HT1080 (cell line): ENCODE measurements around the gene WEE2. TPM values are rescaled to one million over a fixed set of nuclear protein-coding genes. Genes with fewer than 3 reads are reported as not detected.
"Not testable (repeated sequence)": the region's sequence is repeated elsewhere in the genome, so short reads cannot be mapped to it uniquely, and the experiment has no call there.

Source experiments
- DNase-seq: peaks from one replicate; pipeline ENCODE4 v3.0.0-alpha.2; 2015; ENCODE audit warnings: low read depth
- total RNA-seq: library from RNA; depleted of rRNA; stranded (reverse); fragments of >200 nt; shearing (Covaris generic); gene quantifications from 2 replicates; pipeline ENCODE4 v1.2.3, GENCODE V29; 2014

Gene WEE2
- total RNA-seq, 1 experiment from 2014 or later: 0.03 TPM

DNA sequence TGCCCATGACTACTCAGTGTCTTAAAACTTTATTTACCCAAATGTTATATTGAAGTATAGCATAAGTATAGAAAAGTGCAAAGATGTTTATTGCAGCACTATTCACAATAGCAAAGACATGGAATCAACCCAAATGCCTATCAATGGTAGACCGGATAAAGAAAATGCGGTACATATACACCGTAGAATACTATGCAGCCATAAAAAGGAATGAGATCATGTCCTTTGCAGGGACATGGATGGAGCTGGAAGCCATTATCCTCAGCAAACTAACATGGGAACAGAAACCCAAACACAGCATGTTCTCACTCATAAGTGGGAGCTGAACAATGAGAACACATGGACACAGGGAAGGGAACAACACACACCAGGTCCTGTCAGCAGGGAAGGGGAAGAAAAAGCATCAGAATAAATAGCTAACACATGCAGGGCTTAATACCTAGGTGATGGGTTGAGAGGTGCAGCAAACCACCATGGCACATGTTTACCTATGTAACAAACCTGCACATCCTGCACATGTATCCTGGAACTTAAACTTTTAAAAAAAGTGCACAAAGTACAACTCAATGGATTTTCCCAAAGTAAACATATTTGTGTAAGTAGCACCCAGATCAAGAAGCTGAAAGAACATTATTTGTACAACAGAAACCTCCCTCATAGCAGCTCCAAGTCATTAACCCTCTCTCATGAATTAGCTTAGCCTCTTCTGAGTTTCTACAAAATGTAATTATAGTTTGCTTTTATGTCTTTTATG lies 18.9 kb upstream of the WEE2 start:
- DNase-seq: not testable (repeated sequence)

DNA sequence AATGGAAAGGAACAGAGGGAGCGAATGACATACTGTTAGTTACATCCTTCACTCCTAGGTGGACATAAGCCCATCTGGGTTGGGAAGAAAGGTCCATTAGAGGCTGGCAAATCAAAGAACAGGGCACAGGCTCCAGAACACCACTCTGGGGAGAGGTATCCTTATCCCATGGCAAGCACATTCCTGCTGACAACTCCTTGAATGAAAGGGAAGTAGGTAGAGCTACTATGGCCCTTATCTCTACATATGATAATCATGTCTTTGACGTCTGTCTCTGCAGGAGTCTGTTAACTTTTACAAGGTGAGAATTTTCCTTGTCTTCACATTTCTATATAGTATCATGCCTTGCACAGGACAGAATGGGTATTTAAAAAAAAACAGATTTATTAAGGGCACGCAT lies 16.6 kb upstream of the WEE2 start:
- no peak for DNase-seq

GRCh38 chr7:141691961-141692360 lies 16.2 kb upstream of the WEE2 start:
- no peak for DNase-seq

DNA sequence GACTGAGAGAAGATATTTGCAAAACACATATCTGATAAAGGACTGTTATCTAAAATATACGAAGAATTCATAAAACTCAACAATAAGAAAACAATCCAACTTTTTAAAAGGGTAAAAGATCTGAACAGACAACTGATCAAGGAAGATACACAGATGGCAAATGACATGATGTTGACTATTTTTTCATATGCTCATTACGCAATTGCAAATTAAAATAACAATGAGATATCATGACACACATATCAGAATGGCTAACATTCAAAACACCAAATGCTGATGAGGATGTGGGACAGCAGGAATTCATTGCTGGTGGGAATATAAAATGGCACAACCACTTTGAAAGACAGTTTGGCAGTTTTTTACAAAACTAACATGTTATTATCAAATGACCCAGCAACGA lies 15.1 kb upstream of the WEE2 start:
- no peak for DNase-seq

DNA sequence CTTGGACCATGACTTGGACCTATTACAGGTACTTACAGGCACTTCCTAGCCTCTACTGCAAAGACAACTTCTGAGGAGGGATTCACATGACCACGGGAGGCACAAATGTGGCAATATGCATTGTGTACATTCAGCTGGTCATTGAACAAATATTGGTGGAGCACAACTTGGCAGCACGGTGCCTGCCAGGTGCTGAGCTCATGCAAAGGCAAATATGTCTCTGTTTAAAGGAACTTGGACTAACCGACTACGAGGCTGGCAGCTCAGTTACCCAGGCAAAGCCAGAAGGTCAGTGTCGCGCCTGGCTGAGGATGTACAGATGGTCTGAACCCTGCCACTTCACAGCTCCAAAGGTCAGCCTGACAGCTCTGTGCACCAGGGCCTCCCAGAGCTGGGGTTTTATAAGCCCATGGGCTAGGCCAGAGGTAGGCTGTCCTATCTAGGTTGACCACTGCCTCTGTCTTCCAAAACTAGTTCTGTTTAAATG lies 12.3 kb upstream of the WEE2 start:
- DNase-seq: no peak

DNA sequence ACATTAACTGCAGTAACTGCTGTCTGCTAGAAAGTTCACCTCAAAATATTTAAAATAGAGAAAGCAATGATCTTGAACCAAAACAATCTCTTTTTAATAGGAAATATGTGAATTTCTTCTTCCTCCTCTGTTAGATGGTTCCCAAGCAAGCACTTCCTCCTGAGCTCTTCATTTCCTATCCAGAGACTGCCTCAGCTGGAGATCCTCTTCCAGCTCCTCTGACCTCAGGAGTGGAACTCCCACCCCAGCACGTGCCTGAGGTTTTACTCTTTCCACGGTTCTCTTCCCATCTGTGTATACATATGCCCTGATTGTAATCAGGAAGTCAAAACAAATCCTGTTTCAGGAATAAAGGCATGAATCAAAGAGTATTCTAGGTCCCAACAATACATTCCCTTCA lies 11.8 kb upstream of the WEE2 start:
- DNase-seq: no peak

DNA sequence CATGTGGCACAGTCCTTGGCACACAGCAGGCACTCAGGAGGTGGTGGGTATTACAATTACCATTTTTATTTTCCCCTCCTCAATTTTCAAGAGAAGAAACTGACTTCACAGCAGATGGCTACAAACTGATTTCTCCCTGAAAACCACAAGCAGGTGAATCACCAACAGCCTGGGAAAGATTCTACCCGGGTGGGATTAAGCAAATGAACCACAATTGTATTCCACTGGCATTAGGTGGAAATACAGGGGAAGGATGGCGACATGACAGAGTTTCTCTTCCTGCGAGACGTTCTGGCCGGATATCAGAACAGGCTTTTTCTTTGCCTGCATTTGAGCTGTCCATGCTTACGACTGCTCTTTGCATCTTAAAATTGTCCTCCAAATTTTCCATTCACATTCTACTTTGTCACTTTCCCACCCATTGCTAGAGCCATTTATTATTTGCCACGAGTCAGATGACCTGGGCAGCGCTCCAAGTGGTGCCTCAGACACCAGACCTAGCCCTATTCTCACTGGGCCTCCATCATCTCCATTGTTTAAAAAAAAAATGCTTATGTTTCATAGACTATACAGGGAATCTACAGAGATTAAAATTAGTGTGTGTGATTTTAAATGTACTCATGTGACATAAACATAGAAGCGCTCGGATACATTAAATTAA lies 10.8 kb upstream of the WEE2 start:
- peak; percentile 95 for DNase-seq

DNA sequence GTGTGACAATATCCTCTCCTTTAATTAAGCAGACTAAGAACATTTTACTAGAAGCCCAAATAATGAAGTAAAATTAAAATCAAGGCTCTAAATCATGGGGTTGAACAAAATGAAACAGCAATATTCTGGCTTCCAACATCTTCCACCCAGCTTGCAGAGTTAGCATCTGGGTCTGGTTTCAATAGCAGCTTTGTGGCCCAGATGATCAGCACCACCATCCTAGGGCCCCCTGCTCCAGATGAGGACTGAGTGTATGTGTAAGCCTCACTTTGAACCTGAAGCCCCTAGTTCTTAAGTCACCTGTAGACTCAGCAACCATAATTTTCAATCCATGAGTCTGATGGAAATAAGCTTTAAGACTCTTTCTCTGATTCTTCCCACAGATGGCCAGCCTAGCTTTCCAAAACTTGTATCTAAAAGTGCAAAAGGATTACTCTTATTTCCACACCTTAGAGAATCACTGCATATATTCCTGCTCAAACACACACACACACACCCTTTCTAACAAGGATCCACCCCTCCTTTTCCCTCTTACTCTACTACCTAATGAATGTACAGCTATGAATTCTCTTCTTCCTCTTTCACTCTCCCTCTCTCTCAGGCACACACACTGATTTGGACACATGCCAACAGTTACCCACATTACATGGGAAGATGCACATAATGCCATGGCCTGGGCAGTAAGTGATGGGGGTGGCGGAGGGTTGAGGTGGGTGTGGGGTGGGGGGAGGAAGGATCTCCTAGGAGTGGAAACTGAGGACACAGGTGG lies 9.7 kb upstream of the WEE2 start:
- DNase-seq: no peak

- DNase-seq: no peak
Observed at GRCh38 chr7:141699860-141700259, 8.3 kb upstream of the WEE2 start.

DNA sequence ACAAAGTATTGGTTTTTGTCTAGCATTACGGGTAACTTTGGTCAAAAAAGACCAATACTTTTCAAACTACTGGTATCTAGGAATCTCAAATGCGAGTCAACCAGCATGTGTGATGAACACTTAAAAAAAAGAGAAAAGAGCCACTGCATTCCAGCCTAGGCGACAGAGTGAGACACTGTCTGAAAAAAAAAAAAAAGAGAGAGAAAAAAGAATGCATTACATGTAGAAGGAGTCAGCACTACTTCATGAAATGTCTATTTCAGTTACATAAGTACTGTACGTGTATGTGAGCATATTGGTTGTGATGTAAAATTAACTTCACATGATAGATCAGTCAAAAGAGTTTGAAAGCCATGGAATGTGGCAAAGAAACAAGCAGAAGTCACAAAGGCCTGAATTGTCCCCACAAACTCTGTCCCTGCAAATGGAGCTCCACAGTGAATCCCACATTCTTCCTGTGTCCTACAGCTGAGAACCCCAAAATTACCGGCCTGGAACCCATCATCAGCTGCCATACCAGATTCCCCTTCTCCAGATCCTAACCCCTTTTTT lies 7.8 kb upstream of the WEE2 start:
- peak; percentile 36 for DNase-seq

GRCh38 chr7:141700848-141701371 lies 7.2 kb upstream of the WEE2 start:
- DNase-seq: no peak

DNA sequence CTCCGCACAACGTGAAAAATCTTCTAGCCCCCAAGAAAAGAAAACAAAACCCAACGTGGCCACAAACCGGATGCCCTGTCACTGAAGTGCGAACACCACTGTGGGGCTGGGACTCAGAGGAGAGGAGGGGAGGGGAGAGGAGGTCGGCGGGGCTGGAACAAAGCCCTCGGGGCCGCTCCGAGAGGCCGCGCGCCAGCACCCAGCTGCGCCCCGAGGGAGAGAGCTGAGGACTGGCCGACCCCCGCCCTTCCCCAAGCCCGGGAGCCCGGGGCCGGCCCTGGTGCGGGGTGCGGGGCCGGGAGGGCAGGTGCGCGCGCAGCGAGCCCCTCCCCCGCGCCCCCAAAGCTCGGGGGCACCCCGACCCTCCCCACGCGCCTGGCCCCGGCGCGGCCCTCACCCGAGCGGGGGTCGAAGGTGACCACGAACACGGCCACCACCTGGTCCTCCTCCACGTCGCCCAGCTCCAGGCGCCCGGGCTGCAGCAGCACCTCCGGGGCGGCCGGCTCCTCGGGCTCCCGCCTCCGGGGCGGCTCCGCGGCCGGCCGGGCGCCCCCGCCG lies 6.6 kb upstream of the WEE2 start:
- peak; percentile 27 for DNase-seq

GRCh38 chr7:141702047-141702567 lies 6.0 kb upstream of the WEE2 start, which contains the start of gene DENND11:
Gene DENND11 (minus strand): TSS chr7:141702166. CDS start chr7:141702153, 13 bp downstream.
- no peak for DNase-seq

- DNase-seq: no peak
Observed at GRCh38 chr7:141702892-141703291, 5.3 kb upstream of the WEE2 start.

- no peak for DNase-seq
Observed at GRCh38 chr7:141704112-141704511, 4.0 kb upstream of the WEE2 start.

- DNase-seq: no peak
Observed at GRCh38 chr7:141704741-141705140, 3.4 kb upstream of the WEE2 start.

DNA sequence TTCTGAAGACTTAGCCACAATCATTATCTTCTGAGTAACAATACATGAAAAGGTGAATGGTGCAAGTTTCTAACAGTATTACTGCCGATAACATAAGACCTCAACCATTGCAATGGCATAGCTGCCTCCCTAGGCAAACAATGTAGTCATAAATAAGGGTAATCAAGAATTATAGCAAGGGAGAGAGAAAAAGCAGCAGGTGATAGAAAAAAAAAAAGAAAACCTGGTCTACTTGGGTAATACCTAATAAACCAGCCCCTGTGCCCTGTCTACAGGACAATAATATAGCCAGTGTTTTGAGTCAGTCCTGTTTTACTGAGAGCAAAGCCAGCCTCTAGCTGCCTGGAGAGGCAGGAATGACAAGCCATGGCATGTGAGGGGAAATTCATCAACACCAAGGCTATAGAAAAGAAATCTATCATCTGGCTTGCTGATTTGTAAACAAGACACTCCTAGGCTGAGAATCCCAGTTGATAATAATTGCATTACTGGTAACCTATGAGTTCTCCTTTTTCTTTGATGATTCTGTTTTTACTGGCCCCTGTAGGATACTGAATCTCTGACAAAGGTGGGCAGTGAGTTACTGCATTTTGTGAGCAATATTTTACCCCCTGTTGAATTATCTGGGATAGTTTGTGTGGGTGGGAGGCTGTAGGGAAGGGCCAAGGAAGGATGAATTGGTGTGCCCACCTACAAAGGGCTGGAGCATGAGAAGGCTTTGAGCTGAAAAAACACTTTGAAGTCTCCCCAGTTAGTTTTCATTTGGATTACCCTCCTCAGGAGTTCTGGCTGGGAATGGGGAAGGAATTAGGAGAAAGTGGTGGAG lies 1.7 kb upstream of the WEE2 start:
- no peak for DNase-seq

DNA sequence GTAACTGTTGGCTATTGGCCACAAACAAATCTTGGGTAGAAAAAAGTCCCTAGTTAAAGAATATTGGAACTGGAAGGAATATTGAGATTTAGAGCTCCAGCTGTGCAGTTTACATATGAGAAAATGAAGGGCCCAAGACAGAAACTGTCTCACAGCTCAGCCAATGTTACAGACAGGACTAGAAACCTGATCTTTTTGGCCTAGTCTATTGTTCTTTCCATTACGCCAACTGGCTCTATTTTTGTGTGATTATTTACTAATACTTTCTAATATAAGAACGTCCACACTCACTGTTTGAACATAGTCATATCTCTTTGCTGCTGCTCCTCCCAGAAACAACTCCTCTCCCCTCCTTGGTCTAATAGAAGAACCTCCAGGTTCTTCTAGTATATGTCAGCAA lies 1.2 kb downstream of the WEE2 start:
- DNase-seq: no peak

DNA sequence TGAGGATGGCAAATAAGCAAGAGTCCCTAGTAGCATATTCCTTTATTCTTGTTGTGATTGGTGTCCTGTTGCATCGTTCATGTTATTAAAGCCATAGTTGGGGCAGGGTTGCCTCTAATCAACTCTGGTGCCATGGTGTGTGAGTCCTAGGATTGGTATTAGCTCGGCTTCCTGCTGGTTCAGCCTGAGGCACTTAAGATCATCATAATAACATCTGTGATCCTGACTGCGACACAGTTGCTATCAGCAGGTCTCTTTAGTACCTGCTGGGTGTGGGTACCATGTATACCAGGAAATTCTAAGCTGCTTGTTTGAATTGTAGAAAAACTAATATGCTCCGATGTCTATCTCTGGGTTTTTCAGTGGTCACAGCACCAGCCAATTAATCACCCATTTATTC lies 1.6 kb downstream of the WEE2 start:
- DNase-seq: no peak

DNA sequence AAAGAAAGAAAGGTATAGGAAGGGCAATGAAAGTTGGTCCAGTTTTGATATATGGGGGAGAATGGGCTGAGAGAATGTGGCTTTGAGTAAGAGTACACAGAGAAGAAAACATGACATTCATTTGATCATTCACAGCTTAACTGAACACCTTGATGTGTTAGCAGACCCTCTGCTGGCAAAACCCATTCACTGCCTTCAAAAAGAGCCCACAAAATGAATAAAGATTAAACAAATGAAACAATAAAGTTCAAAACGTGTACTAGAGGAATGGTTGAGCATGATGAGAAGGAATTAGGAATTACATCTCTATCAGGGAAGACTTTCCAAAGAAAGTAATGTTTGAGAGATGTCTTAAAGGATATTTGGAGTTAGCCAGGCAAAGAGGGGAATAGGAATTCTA lies 2.1 kb downstream of the WEE2 start:
- DNase-seq: no peak
